HCEC 1CT (cell line): ENCODE results near the gene SHKBP1.
"Not testable (repeated sequence)": the region's sequence is repeated elsewhere in the genome, so short reads cannot be mapped to it uniquely, and the experiment has no call there.

Source experiments
- DNase-seq: peaks from one replicate; pipeline ENCODE4 v3.0.0-alpha.2; 2017

The SHKBP1 gene

DNA sequence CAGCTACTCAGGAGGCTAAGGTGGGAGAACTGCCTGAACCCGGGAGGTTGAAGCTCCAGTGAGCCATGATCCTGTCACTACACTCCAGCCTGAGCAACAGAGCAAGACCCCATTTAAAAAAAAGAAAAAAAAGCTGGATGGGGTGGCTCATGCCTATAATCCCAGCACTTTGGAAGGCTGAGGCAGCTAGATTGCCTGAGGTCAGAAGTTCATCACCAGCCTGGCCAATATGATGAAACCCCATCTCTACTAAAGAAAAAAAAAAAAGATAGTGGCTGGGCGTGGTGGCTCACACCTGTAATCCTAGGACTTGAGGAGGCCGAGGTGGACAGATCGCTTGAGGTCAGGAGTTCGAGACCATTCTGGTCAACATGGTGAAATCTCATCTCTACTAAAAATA is 39.5 kb downstream of the SHKBP1 start:
- no peak for DNase-seq

DNA sequence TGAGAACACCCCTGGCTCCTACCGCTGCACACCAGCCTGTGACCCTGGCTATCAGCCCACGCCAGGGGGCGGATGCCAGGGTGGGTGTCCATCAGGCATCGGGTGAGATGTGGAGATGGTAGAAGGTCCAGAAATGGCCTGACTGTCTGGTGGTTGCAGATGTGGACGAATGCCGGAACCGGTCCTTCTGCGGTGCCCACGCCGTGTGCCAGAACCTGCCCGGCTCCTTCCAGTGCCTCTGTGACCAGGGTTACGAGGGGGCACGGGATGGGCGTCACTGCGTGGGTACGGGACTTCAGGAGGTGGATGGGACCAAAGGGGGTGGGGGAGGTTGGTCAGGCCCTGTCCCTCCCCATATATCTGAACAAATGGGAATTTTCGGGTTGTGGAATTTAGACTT is 40.3 kb downstream of the SHKBP1 start:
- DNase-seq = no peak

DNA sequence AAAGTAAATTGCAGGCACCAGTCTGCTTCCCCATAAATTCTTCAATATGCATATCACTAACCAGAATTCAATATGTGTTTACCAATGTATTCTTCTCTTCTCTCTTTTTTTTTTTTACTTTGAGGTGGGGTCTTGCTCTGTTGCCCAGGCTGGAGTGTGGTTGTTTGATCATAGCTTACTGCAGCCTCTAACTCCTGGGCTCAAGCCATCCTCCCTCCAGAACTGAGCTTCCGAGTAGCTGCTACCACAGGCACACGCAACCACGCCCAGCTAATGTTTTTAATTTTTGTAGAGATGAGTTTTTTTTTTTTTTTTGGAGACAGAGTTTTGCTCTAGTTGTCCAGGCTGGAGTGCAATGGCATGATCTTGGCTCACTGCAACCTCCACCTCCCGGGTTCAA is 41.3 kb downstream of the SHKBP1 start:
- DNase-seq = no peak

DNA sequence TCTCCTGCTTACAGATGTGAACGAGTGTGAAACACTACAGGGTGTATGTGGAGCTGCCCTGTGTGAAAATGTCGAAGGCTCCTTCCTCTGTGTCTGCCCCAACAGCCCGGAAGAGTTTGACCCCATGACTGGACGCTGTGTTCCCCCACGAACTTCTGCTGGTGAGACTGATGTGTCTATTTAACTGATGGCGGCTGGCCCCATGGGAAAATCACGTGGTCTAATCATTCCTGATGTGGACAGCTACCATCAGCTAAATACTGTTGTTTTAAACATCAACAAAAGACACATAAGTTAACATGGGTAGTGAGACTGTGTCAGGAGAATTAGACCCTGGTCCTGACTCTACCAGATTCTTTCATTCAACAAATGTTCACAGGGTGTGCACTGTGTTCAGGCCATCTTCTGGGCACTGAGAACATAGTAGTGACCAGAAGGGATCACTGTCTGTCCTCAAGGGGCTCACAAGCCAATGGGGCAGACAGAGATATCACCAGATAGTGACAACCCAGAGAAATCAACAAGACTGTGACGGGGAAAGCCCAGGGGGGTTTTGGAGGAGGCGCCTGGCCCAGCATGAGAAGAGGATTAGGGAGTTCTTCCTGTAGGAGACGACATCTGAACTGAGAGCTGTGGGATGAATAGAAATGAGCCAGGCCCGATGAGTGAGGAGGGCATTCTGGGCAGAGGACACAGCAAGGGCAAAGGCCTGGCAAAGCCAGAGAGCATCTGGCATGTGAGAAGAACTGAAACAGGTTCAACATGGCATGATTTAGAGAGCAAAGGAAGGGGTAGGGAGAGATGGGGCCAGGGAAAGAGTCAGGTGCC is 42.9 kb downstream of the SHKBP1 start:
- DNase-seq = no peak

DNA sequence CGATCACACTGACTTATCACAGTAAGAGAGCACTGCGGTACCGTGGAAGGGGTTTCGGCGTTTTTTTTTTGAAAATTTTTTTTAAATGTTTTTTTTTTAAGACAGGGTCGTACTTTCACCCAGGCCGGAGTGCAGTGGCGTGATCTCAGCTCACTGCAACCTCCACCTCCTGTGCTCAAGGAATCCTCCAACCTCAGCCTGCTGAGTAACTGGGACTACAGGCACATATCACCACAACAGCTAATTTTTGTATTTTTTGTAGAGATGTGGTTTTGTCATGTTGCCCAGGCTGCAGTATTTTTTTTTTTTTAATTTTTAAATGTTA is 43.5 kb downstream of the SHKBP1 start:
- DNase-seq = no peak

DNA sequence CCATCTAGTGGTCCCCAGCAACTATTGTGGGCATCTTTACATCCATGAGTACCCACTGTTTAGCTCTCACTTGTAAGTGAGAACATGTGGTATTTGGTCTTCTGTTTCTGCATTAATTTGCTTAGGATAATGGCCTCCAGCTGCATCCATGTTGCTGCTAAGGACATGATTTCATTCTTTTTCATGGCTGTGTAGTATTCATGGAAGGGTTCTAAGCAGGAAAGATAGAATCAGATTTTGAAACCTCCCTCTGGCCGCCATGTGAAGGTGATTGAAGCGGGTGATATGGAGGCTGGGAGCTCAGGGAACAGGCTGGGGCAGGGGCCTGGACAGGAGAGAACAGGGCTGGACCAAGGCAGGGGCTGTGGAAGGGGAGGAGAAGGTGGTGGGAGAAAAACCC is 44.6 kb downstream of the SHKBP1 start:
- DNase-seq = no peak

DNA sequence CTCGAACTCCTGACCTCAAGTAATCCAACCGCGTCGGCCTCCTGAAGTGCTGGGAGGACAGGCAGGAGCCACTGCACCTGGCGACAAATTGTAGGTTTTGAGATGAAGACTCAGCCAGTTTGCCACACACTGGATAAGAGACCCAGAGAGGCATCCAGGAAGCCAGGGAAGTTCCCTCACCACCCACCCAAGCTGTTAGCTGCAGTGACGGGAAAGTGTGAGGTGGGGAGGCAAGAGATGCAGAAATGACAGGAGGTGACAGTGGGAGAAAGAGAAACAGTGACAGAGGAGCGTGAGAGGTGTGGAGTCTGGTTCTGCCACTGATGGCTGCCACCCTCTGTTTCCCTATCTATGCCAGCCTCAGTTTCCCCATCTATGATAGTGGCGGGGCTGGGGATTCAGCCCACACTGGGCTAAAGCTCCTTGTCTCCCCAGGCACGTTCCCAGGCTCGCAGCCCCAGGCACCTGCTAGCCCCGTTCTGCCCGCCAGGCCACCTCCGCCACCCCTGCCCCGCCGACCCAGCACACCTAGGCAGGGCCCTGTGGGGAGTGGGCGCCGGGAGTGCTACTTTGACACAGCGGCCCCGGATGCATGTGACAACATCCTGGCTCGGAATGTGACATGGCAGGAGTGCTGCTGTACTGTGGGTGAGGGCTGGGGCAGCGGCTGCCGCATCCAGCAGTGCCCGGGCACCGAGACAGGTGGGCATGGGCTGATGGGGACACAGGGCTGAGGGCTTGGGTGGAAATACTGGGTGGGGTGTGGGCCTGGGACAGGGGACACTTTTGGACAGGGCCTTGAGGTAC is 45.5 kb downstream of the SHKBP1 start:
- DNase-seq = no peak

DNA sequence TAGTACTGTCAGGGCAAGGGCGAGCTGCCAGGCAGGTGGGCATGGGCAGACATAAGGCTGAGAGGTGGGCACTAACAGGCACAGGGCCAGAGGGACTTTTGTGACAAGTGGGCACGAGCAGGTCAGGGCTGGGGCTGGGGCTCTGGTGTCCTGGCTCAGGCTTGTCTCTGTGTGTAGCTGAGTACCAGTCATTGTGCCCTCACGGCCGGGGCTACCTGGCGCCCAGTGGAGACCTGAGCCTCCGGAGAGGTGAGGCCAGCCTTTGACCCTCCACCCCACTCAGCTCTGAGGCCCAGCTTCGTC is 46.1 kb downstream of the SHKBP1 start:
- DNase-seq = no peak

DNA sequence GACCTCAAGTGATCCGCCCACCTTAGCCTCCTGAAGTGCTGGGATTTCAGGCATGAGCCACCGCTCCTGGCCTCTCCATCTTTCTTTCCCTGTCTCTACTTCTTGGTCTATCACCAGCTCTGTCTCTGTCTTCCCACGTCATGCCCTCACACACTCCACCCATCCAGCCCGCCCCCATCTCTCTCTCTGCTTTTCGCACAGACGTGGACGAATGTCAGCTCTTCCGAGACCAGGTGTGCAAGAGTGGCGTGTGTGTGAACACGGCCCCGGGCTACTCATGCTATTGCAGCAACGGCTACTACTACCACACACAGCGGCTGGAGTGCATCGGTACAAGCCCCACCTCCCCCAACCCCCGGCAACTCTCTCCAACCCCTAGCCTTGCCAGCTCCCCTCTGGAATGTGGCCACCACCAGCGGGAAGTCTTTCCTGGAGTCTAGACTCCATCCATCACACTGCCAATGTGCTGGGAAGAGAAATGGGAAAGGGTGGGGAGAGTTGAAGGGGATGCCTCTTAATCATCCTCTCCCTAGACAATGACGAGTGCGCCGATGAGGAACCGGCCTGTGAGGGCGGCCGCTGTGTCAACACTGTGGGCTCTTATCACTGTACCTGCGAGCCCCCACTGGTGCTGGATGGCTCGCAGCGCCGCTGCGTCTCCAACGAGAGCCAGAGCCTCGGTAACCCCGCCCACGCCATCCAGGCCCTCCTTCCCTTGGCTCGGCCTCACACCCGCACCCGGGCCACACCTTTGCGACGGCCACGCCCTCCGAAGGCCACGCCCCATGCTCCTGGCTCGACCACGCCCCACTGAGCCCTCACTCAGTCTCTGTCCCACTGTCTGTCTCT is 47.0 kb downstream of the SHKBP1 start:
- DNase-seq = no peak

DNA sequence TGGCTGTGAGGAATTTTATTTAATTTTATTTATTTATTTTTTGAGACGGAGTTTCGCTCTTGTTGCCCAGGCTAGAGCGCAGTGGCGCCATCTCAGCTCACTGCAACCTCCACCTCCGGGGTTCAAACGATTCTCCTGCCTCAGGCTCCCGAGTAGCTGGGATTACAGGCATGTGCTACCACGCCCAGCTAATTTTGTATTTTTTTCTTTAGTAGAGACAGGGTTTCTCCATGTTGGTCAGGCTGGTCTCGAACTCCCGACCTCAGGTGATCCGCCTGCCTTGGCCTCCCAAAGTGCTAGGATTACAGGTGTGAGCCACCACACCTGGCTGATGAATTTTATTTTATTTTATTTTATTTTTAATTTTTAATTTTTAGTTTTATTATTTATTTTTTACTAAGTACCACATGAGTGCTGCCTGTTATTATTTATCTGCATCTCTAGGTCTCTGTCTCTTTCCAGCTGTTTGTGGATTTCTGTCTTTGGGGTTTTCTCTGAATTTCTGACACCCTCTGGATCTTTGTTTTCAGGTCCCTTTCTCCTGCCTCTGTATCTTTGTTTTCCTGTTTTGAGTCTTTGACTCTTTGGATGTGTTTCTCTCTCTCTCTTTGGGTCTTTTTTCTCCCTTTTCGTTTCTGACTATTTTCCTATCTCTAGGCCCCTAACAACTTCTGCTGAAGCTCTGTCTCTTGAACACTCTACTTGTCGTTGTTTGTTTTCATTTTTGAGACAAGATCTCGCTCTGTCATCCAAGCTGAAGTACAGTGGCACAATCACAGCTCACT is 47.9 kb downstream of the SHKBP1 start:
- DNase-seq = not testable (repeated sequence)

DNA sequence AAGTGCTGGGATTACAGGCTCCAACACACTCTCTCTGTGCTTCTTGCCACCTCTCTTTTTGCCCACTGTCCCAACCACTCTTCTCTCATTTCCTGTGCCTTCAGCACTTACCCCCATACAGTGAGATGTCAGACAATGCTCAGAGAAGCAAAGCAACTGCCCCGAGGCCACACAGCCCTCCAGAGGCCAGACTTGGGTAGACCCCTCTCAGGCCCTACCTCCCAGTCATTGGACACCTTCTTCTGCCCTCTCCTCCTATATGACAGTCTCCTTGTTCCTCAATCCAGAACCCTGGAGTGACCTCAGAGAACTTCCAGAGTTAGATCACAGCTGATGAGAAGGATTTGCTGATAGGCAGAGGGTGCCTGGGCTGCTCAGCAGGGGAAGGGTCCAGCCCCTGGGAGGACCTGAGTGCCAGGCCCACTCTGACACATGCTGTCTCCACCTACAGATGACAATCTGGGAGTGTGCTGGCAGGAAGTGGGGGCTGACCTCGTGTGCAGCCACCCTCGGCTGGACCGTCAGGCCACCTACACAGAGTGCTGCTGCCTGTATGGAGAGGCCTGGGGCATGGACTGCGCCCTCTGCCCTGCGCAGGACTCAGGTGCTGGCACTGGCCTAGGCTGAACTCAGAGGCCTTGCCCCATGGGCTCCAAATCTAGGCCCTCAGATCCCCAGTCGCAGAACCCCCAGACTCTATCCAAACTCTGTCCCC is 48.9 kb downstream of the SHKBP1 start:
- no peak for DNase-seq

DNA sequence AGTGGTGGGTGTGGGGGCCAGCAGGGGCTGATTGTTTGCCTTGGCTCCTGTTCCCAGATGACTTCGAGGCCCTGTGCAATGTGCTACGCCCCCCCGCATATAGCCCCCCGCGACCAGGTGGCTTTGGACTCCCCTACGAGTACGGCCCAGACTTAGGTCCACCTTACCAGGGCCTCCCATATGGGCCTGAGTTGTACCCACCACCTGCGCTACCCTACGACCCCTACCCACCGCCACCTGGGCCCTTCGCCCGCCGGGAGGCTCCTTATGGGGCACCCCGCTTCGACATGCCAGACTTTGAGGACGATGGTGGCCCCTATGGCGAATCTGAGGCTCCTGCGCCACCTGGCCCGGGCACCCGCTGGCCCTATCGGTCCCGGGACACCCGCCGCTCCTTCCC is 50.2 kb downstream of the SHKBP1 start:
- no peak for DNase-seq

DNA sequence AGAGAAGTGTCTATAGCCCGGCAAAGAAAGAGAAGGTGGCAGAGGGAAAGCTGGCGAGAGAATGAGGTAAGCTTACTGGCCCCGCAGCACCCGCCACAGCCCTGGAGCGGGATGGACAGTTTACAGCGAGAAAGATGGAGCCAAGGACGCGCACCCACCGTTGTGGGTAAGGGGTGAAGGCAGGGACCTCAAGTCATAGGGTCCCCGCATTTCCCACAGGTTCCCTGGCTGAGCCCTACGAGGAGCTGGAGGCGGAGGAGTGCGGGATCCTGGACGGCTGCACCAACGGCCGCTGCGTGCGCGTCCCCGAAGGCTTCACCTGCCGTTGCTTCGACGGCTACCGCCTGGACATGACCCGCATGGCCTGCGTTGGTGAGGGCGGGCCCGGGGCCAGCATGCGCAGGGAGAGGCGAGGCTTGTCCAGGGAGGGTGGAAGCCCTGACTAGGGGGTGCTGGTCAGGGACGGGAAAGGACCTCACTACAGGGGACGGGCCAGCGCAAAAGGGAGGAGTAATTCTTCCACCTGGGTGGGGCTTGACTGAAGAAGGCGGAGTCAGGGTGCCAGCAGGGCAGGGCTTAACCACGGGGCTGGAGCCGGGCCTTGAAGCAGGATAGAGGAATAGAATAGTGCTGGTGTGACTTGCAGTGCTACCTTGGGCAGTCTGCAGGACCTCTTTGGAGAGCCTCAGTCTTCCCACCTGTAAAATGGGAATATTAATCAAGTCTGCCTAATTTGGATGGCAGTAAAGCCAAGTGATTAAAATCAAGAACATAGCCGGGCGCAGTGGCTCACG is 51.0 kb downstream of the SHKBP1 start:
- DNase-seq = no peak

DNA sequence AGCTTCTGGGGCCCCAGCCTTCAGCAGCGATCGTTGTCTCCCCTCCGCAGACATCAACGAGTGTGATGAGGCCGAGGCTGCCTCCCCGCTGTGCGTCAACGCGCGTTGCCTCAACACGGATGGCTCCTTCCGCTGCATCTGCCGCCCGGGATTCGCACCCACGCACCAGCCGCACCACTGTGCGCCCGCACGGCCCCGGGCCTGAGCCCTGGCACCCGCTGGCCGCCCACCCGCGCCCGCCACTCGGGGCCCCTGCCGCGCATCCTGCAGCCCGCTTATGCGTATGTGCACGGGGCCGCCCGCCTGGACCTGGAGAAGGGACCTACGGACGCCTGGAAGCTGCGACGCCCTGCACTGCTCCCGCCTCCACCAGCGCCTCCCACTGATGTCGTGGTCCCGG is 52.7 kb downstream of the SHKBP1 start:
- no peak for DNase-seq

DNA sequence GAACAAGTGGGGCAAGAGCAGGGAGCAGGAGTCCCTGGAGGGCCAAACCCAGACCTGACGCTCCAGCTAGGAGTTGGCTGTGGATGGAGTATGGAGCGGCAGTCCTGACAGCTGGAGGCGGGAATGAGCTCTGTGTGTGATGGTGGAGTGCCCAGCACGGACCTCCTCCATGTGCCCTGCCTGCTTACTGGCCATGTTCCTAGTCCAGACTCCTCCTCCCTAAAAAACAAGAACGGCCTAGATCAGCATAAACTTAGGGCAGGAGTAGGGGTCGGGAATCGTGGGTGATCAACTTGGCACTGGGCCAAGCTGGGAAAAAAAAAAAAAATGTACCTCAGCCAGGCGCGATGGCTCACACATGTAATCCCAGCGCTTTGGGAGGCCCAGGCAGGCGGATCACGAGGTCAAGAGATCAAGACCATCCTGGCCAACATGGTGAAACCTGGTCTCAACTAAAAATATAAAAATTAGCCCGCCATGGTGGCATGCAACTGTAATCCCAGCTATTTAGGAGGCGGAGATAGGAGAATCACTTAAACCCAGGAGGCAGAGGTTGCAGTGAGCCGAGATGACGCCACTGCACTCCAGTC is 54.0 kb downstream of the SHKBP1 start:
- no peak for DNase-seq

DNA sequence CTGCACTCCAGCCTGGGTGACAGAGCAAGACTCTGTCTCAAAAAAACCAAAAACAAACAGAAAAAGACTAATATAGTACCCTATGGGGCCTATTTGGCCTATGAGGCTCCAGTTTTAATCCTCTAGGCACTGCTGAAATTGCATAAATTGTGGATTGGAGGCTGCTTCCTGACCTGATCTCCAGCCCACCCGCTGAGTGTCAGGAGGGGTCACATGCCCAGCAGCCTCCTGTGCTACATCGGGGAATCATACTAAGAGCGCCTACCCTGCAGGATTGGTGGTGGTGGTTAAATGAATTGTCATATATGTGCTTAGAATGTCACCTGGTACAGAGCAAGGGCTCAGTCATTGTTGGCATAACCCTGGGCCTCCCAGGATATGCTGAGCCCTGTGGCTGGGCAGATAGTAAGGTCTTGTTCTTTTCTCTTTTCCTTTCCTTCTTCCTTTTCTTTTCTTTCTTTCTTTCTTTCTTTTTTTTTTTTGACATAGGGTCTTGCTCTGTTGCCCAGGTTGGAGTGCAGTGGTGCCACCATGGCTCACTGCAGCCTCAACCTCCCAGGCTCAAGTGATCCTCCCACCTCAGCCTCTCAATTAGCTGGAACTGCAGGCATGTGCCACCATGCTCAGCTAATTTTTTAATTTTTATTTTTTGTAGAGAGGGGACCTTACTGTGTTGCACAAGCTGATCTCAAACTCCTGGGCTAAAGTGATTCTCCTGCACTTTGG is 55.8 kb downstream of the SHKBP1 start:
- no peak for DNase-seq

DNA sequence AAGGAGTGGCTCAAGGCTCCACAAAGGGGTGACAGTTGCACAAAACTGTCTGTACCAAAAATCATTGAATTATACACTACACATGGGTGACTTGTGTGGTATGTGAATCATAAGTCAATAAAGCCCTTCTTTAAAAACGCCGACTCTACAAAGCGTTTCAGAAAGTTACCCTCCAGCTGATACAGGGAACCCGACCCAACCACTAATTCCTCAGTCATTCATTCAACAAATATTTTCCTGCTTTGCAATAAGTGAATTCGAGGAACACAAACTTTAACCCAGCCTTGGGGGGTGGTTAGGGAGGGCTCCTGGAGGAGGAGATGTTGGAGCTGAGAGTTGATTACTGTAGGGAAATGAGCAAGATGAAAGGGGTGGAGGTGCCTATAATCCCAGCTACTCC is 56.5 kb downstream of the SHKBP1 start:
- peak; percentile 83 for DNase-seq

DNA sequence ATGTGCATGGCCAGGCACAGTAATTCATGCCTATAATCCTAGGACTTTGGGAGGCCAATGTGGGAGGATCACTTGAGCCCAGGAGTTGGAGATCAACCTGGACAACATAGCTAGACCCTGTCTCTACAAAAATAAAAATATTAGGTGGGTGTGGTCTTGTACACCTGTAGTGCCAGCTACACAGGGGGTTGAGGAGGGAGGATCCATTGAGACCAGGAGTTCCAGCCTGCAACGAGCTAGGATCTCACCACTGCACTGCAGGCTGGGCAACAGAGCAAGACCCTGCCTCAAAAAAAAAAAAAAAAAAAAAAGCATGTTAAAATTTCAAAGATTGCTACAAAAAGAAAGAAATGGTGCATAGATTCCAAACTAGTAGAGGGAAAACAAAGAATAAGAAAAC is 61.7 kb downstream of the SHKBP1 start:
- no peak for DNase-seq

DNA sequence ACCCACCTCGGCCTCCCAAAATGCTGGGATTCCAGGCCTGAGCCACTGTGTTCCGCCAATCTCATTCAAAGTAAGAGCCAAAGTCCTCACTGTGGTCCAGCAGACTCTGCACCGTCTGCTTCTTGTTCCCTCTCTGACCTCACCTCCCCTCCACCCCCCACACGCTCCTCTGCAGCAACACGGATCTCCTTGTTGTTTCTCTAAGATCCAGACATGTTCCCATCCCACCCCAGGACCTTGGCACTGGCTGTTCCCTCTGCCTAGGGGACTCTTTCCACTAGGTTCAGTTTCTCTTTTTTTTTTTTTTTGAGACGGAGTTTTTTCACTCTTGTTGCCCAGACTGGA is 62.9 kb downstream of the SHKBP1 start:
- DNase-seq = no peak

DNA sequence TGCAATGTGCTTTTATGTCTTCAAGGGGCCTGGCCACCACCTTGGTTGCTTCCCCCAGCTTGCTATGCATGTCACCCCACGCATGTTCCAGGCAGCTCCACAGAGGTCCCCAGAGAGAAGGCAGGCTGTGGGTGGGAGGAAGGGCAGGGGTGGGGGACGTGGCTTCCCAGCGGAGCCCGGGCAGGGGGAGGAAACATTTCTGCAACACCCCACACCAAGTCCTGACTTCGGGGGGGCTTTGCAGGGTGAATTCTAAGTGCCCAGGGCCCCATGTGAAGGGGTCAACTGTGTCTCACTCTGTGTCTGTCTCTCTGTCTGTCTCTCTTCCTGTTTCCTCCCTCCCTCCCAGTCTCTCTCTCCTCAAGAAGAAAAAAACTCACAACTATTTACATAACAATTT is 64.1 kb downstream of the SHKBP1 start:
- DNase-seq = no peak
